HG03097 (cell line): ENCODE data around the gene IRAK2.
A peak's percentile ranks its signal among the peaks of the same experiment; 100 is the strongest.

Experiments used
- ATAC-seq: cut with Tn5 transposase; IDR thresholded peaks from one replicate; pipeline ENCODE4 v1.9.1; 2021; ENCODE audit not compliant: unreplicated experiment, low FRiP score

The IRAK2 gene

GRCh38 chr3:10187944-10188343, 23.2 kb downstream of the IRAK2 start:
- no peak for ATAC-seq

- ATAC-seq, result no peak
Observed at GRCh38 chr3:10188804-10189556, 24.3 kb downstream of the IRAK2 start.

GRCh38 chr3:10189557-10190354, 25.0 kb downstream of the IRAK2 start:
- ATAC-seq, result no peak

GRCh38 chr3:10192953-10193691, 28.4 kb downstream of the IRAK2 start:
- no peak for ATAC-seq

GRCh38 chr3:10193692-10194327, 29.1 kb downstream of the IRAK2 start:
- ATAC-seq, result no peak

- ATAC-seq, result no peak
Observed at GRCh38 chr3:10194328-10195071, 29.8 kb downstream of the IRAK2 start.

GRCh38 chr3:10195366-10196089, 30.8 kb downstream of the IRAK2 start:
- no peak for ATAC-seq

- no peak for ATAC-seq
Observed at GRCh38 chr3:10196389-10197052, 31.8 kb downstream of the IRAK2 start.

- ATAC-seq, result no peak
Observed at GRCh38 chr3:10198226-10198625, 33.5 kb downstream of the IRAK2 start.

GRCh38 chr3:10198761-10199649, 34.3 kb downstream of the IRAK2 start:
- peak; percentile 63 for ATAC-seq

- ATAC-seq, result no peak
Observed at GRCh38 chr3:10204921-10205320, 40.2 kb downstream of the IRAK2 start.

GRCh38 chr3:10205451-10206165, 40.9 kb downstream of the IRAK2 start:
- ATAC-seq, result no peak

GRCh38 chr3:10206166-10206511, 41.4 kb downstream of the IRAK2 start:
- ATAC-seq, result no peak

- ATAC-seq, result no peak
Observed at GRCh38 chr3:10213156-10213792, 48.6 kb downstream of the IRAK2 start.

GRCh38 chr3:10215578-10216368, 51.1 kb downstream of the IRAK2 start:
- ATAC-seq, result no peak

- no peak for ATAC-seq
Observed at GRCh38 chr3:10217359-10217758, 52.6 kb downstream of the IRAK2 start.
